Fibroblast of skin of scalp (primary cell): Measurements from ENCODE around the gene PDPK1.
"Not testable (repeated sequence)": the region's sequence is repeated elsewhere in the genome, so short reads cannot be mapped to it uniquely, and the experiment has no call there.

ENCODE experiments used
- DNase-seq: peaks from one replicate; pipeline ENCODE4 v3.0.0-alpha.2; 2013

PDPK1 gene

GRCh38 chr16:2619628-2620027 is 81.8 kb downstream of the PDPK1 start:
- not testable (repeated sequence) for DNase-seq

GRCh38 chr16:2620870-2621269 is 83.0 kb downstream of the PDPK1 start:
- DNase-seq, result not testable (repeated sequence)

GRCh38 chr16:2621395-2621794 is 83.6 kb downstream of the PDPK1 start:
- not testable (repeated sequence) for DNase-seq

- DNase-seq, result not testable (repeated sequence)
Measured at GRCh38 chr16:2627075-2627474, 89.3 kb downstream of the PDPK1 start.

GRCh38 chr16:2631203-2631602 is 93.4 kb downstream of the PDPK1 start:
- not testable (repeated sequence) for DNase-seq

GRCh38 chr16:2632291-2632690 is 94.5 kb downstream of the PDPK1 start:
- not testable (repeated sequence) for DNase-seq

- not testable (repeated sequence) for DNase-seq
Measured at GRCh38 chr16:2639071-2639721, 101.4 kb downstream of the PDPK1 start.

- DNase-seq, result not testable (repeated sequence)
Measured at GRCh38 chr16:2639722-2640072, 101.9 kb downstream of the PDPK1 start.

GRCh38 chr16:2642561-2642960 is 104.7 kb downstream of the PDPK1 start:
- DNase-seq, result not testable (repeated sequence)

GRCh38 chr16:2644754-2645453 is 107.1 kb downstream of the PDPK1 start:
- DNase-seq, result not testable (repeated sequence)

- not testable (repeated sequence) for DNase-seq
Measured at GRCh38 chr16:2651268-2651871, 113.5 kb downstream of the PDPK1 start.
